Esophagus muscularis mucosa (tissue), 4 donors: Measurements from ENCODE around the gene PSMD12. TPM values are rescaled to one million over a fixed set of nuclear protein-coding genes. Genes with fewer than 3 reads are reported as not detected.
A peak's percentile ranks its signal among the peaks of the same experiment; 100 is the strongest.
"Not testable (repeated sequence)": the region's sequence is repeated elsewhere in the genome, so short reads cannot be mapped to it uniquely, and the experiment has no call there.

Experiments used
- DNase-seq: peaks from one replicate; pipeline ENCODE4 v3.0.0-alpha.2; 2017; ENCODE audit errors: extremely low spot score
- H3K27ac ChIP-seq, 4 donors: fragments of 200-600 bp; sonication (generic); replicated peaks in 1 of 4; 1 replicate in 3 of 4; 2 replicates in 1 of 4; pipeline ENCODE4 v1.5.1; 2016 to 2019; ENCODE audit warnings: mild to moderate bottlenecking in 1 of 4
- H3K27me3 ChIP-seq, 4 donors: fragments of 200-600 bp; sonication (generic); one replicate each; pipeline versions ENCODE4 v1.5.1 to v1.6.0; 2016 to 2019
- H3K36me3 ChIP-seq, 4 donors: fragments of 200-600 bp; sonication (generic); one replicate each; pipeline ENCODE4 v1.5.1; 2016 to 2019
- H3K4me1 ChIP-seq, 4 donors: fragments of 200-600 bp; sonication (generic); one replicate each; pipeline ENCODE4 v1.5.1; 2016 to 2019
- H3K4me3 ChIP-seq, 4 donors: fragments of 200-600 bp; sonication (generic); 1 replicate in 2 of 4; 2 replicates in 2 of 4; pipeline ENCODE4 v1.5.1; 2016 to 2019; ENCODE audit warnings: mild to moderate bottlenecking in 4 of 4, moderate library complexity in 1 of 4
- H3K9me3 ChIP-seq, 4 donors: fragments of 200-600 bp; sonication (generic); 1 replicate in 3 of 4; 2 replicates in 1 of 4; pipeline ENCODE4 v1.5.1; 2016 to 2019
- CTCF ChIP-seq, 3 experiments: fragments of 200-600 bp in 2 of 3; fragments of 450-650 bp in 1 of 3; sonication (generic) in 2 of 3; IDR thresholded peaks; one replicate each; pipeline ENCODE4 v1.5.1; 2017 to 2019; ENCODE audit warnings: antibody characterized with exemption in 3 of 3, mild to moderate bottlenecking in 2 of 3, moderate library complexity in 1 of 3
- EP300 ChIP-seq: sonication (generic); formaldehyde crosslinking; IDR thresholded peaks from one replicate; pipeline ENCODE4 v1.6.1; 2017; ENCODE audit warnings: antibody characterized with exemption
- POLR2A ChIP-seq: fragments of 450-650 bp; IDR thresholded peaks from one replicate; pipeline ENCODE4 v1.6.1; 2017; ENCODE audit warnings: antibody characterized with exemption, moderate library complexity, mild to moderate bottlenecking, low read depth
- POLR2AphosphoS5 ChIP-seq, 2 donors: sonication (generic); formaldehyde crosslinking; IDR thresholded peaks; one replicate each; pipeline ENCODE4 v1.6.1; 2017; ENCODE audit warnings: antibody characterized with exemption in 2 of 2
- WGBS: methylation state at CpG from one replicate; pipeline ENCODE4 v1.1.5; 2018; 5-methylcytosine and 5-hydroxymethylcytosine counted together
- intact Hi-C: fragments of 100-400 bp; cut with DNase I; formaldehyde crosslinking; loops from one replicate; pipeline ENCODE4 v1.15.1; 2023
- total RNA-seq, 4 donors: library from RNA; depleted of rRNA; stranded (reverse); fragments of >200 nt; gene quantifications; one replicate each; pipeline versions ENCODE4 v1.1.0 to v1.2.1, GENCODE V29; 2016

PSMD12 gene
- total RNA-seq, 4 donors from 2014 or later: 28.4 to 37.8 (median 30.0) TPM

DNA sequence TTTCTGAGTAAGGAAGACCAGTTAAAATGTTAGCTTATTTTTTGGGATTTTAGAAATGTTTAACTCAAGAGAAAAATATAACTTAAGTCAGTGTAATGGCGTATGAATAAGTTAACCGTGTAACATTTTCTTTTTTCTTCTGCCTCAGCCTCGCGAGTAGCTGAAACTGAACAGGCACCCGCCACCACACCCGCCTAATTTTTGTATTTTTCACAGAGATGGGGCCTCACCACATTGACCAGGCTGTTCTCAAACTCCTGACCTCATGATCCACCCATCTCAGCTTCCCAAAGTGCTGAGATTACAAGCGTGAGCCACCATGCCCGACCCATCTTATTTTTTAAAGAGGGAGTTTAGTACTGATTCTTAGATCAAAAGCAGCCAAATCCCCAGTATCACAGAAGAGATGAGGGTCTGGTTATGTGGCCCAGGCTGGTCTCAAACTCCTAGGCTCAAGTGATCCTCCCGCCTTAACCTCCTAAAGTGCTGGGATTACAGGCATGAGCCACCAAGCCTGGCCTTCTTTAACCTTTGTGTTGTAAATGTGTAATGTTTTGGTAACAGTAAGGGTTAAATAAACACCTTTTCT, 27.5 kb upstream of the PSMD12 start:
- WGBS: 96% methylated on average over 9 of the region's 9 CpGs
- TF ChIP-seq EP300: no peak
- TF ChIP-seq CTCF (IDR thresholded peaks at IDR 0.05): no peak
- TF ChIP-seq POLR2AphosphoS5 (IDR thresholded peaks at IDR 0.05): no peak
- no peak for TF ChIP-seq POLR2A
- DNase-seq: no peak
- intact Hi-C loops: no loop called here
- peaks cover 17 to 33% (median 25%) of the 10 kb centered on the region in 4 donors for H3K4me1 ChIP-seq
- H3K27me3 ChIP-seq: no peaks in the 10 kb centered on the region
- H3K4me3 ChIP-seq: no peak overlapping the region
- no peaks in the 10 kb centered on the region for H3K9me3 ChIP-seq
- no peak overlapping the region for H3K27ac ChIP-seq
- H3K36me3 ChIP-seq: peaks cover 0 to 3% (median 0%) of the 10 kb centered on the region in 4 donors

- 96% methylated on average over 6 of the region's 6 CpGs for WGBS
- Histone ChIP-seq H3K27ac (no peak overlapping the region), H3K36me3 (peaks cover 0 to 3% (median 0%) of the 10 kb centered on the region in 4 donors), H3K4me1 (peaks cover 17 to 38% (median 27%) of the 10 kb centered on the region in 4 donors), H3K9me3 (no peaks in the 10 kb centered on the region), H3K27me3 (no peaks in the 10 kb centered on the region), H3K4me3 (no peak overlapping the region)
- no peak for TF ChIP-seq CTCF (IDR thresholded peaks at IDR 0.05)
- no peak for TF ChIP-seq POLR2AphosphoS5 (IDR thresholded peaks at IDR 0.05)
- no peak for TF ChIP-seq EP300
- no peak for TF ChIP-seq POLR2A
- DNase-seq: no peak
- intact Hi-C loops: no loop called here
These were observed 25.7 kb upstream of the PSMD12 start for GRCh38 chr17:67392111-67392510.

DNA sequence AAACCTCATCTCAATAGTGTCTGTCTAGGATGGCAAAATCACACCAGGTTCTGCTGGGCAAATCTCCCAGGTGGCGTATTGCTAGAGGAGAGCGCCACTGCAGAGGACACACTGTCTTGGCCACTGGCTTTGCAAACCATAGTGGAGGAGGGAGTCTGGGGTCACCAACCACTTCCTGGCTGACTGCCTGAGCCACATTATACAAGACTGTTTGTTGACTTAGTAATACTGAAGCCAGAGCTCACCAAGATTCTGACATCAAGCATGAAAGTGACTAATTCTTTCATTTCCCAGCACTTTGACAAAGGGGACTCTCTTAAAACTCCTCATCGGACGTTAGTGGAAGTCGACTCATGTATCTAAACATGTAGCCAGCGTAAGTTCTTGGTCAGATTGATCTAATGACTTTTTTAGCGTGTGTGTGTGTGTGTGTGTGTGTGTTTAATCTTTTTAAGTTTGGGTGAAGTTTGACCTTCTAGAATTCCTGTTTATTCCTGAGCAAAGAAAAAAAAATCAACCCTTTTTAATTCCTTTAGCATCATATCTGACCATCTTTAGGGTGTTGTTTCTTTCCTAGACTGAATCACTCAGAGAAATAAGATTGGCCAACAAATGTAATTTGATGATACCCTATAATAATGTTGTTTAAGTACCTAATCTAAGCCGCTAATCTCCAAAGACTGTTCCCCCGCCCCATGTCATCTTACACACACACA, 24.4 kb upstream of the PSMD12 start:
- Histone ChIP-seq H3K36me3 (peaks cover 0 to 3% (median 0%) of the 10 kb centered on the region in 4 donors), H3K4me3 (no peak overlapping the region), H3K27ac (peak overlapping the region; percentile 50 to 70 (median 54)), H3K4me1 (peaks cover 24 to 38% (median 28%) of the 10 kb centered on the region in 4 donors), H3K27me3 (no peaks in the 10 kb centered on the region), H3K9me3 (no peaks in the 10 kb centered on the region)
- no peak for DNase-seq
- intact Hi-C loops: no loop called here
- TF ChIP-seq POLR2AphosphoS5 (IDR thresholded peaks at IDR 0.05) (peak; percentile 43 to 61), EP300 (no peak)
- WGBS: 45% methylated on average over 9 of the region's 9 CpGs

DNA sequence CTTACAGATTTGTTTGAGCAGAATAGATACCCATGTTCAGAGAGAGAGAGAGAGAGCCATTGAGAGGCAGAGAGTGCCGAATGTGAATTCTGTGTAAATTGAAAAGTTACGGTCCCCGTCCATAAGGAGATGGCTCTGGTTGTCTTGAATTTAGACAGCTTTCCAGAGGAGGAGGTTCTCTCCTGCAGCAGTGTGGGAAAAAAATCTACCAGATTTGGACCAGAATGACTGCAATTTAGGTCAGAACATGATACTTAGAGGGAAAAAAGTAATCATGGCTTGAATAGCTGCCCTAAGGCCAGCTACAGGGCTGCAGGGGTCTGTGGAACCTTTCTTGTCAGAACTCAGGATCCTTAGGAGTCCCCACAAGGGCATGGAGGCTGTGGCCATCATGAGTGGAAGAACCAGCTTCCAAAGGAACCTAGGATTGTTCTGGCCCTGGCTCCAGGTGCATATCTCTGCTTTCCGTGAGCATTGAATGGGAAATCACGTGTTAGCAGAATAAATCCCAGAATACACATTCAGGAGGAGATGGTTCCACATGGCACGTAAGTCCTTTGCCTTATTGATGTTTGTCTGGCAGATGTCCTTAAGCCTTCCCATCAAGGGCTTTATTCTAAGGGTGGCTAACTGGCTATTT, 23.7 kb upstream of the PSMD12 start:
- no peak for DNase-seq
- no peaks in the 10 kb centered on the region for H3K9me3 ChIP-seq
- TF ChIP-seq POLR2A (no peak), CTCF (IDR thresholded peaks at IDR 0.05) (no peak), POLR2AphosphoS5 (IDR thresholded peaks at IDR 0.05) (no peak), EP300 (no peak)
- no peak overlapping the region for H3K4me3 ChIP-seq
- peaks cover 24 to 37% (median 28%) of the 10 kb centered on the region in 4 donors for H3K4me1 ChIP-seq
- 75% methylated on average over 6 of the region's 6 CpGs for WGBS
- H3K27ac ChIP-seq: peak overlapping the region; percentile 50 to 70 (median 54)
- intact Hi-C loops: no loop called here
- H3K27me3 ChIP-seq: no peaks in the 10 kb centered on the region
- peaks cover 0 to 3% (median 0%) of the 10 kb centered on the region in 4 donors for H3K36me3 ChIP-seq

- intact Hi-C loops: loop anchor here (10.0 kb wide), 1 partner anchor 216 kb away; no protein-coding TSS in a partner anchor
- Histone ChIP-seq H3K27ac (peak overlapping the region in 1 of 4 donors; percentile 19), H3K27me3 (no peaks in the 10 kb centered on the region), H3K4me3 (no peak overlapping the region), H3K36me3 (peaks cover 0 to 2% (median 0%) of the 10 kb centered on the region in 4 donors), H3K4me1 (peaks cover 24 to 39% (median 28%) of the 10 kb centered on the region in 4 donors), H3K9me3 (no peaks in the 10 kb centered on the region)
- TF ChIP-seq EP300 (no peak), POLR2AphosphoS5 (IDR thresholded peaks at IDR 0.05) (no peak), POLR2A (no peak), CTCF (IDR thresholded peaks at IDR 0.05) (no peak)
- no peak for DNase-seq
- WGBS: 94% methylated on average over 3 of the region's 4 CpGs
These were observed 22.6 kb upstream of the PSMD12 start for GRCh38 chr17:67388986-67389385.

GRCh38 chr17:67388536-67388935, 22.2 kb upstream of the PSMD12 start:
- not testable (repeated sequence) for H3K9me3 ChIP-seq, H3K27ac ChIP-seq, H3K36me3 ChIP-seq, H3K4me3 ChIP-seq, H3K27me3 ChIP-seq, DNase-seq
- WGBS: 95% methylated on average over 10 of the region's 10 CpGs
- intact Hi-C loops: loop anchor here (10.0 kb wide), 1 partner anchor 216 kb away; no protein-coding TSS in a partner anchor
- H3K4me1 ChIP-seq: peaks cover 24 to 43% (median 28%) of the 10 kb centered on the region in 4 donors
